Uterus (tissue), 2 donors: ENCODE results near the gene MCOLN2.

Experiments used
- POLR2A ChIP-seq, 2 donors: fragments of 450-650 bp; IDR thresholded peaks; one replicate each; pipeline ENCODE4 v1.6.1; 2016; ENCODE audit warnings: antibody characterized with exemption in 2 of 2, mild to moderate bottlenecking in 1 of 2, moderate library complexity in 1 of 2
- TF ChIP-seq, protein P1 (sequence below), 4 experiments: fragments of 200-600 bp in 2 of 4; fragments of 450-650 bp in 2 of 4; sonication (generic) in 2 of 4; IDR thresholded peaks; one replicate each; pipeline ENCODE4 v1.5.1; 2016 to 2019; ENCODE audit warnings: antibody characterized with exemption in 4 of 4, mild to moderate bottlenecking in 2 of 4, moderate library complexity in 1 of 4

GRCh38 chr1:84959294-84959693 is 37.6 kb downstream of the MCOLN2 start:
- TF ChIP-seq, protein P1, sequence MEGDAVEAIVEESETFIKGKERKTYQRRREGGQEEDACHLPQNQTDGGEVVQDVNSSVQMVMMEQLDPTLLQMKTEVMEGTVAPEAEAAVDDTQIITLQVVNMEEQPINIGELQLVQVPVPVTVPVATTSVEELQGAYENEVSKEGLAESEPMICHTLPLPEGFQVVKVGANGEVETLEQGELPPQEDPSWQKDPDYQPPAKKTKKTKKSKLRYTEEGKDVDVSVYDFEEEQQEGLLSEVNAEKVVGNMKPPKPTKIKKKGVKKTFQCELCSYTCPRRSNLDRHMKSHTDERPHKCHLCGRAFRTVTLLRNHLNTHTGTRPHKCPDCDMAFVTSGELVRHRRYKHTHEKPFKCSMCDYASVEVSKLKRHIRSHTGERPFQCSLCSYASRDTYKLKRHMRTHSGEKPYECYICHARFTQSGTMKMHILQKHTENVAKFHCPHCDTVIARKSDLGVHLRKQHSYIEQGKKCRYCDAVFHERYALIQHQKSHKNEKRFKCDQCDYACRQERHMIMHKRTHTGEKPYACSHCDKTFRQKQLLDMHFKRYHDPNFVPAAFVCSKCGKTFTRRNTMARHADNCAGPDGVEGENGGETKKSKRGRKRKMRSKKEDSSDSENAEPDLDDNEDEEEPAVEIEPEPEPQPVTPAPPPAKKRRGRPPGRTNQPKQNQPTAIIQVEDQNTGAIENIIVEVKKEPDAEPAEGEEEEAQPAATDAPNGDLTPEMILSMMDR (IDR thresholded peaks at IDR 0.05) = no peak
- TF ChIP-seq POLR2A (IDR thresholded peaks at IDR 0.05) = no peak
